K562 (cell line): ENCODE results near the gene POMP. TPM values are rescaled to one million over a fixed set of nuclear protein-coding genes. Genes with fewer than 3 reads are reported as not detected.
A peak's percentile ranks its signal among the peaks of the same experiment; 100 is the strongest.

Source experiments
- ATAC-seq: fragments of 200-7000 bp; cut with Tn5 transposase; 3 replicates; pipeline ENCODE4 v1.9.1; 2020; ENCODE audit warnings: moderate library complexity
- Bru-seq: library from RNA; stranded (reverse); fragments of 400-500 nt; gene quantifications from one replicate; lab custom pipeline; 2021; lab: Mats Ljungman, UMichigan
- BruChase-seq, 2 experiments: library from RNA; stranded (reverse); fragments of 400-500 nt; gene quantifications; one replicate each; lab custom pipeline; 2021; lab: Mats Ljungman, UMichigan
- BruUV-seq: library from RNA; stranded (reverse); fragments of 400-500 nt; replicated peaks from 2 replicates; lab custom pipeline; 2021; lab: Mats Ljungman, UMichigan
- CTCF ChIA-PET: fragments of 300-600 bp; formaldehyde crosslinking; extraction: SDS; loops from one replicate; lab custom pipeline; 2021; ENCODE audit warnings: low intra/inter-chr PET ratio; lab: Yijun Ruan, JAX
- POLR2A ChIA-PET: fragments of 300-600, 350-650 bp; sonication (Branson Sonifier 250); formaldehyde crosslinking; extraction: SDS; loops from one replicate; lab custom pipeline; 2021; ENCODE audit warnings: antibody characterized with exemption, inconsistent platforms; lab: Yijun Ruan, JAX
- DNase-seq, 4 experiments: peaks; one replicate each; pipeline versions ENCODE4 v3.0.0 to v3.0.0-alpha.2; 2011 to 2018; ENCODE audit warnings: low spot score in 3 of 4, mixed read lengths in 3 of 4; ENCODE audit errors: extremely low read depth in 1 of 4
- FAIRE-seq: peaks from 2 replicates; lab custom pipeline; 2011; peaks lifted over from hg19 to GRCh38; lab: Jason Lieb, UNC
- H2AFZ ChIP-seq: 2 replicates; pipeline ENCODE4 v1.6.0; 2011; ENCODE audit warnings: low read depth, low read length, control low read depth, inconsistent platforms
- H3K27ac ChIP-seq: fragments of 200-600 bp; 3 replicates; pipeline ENCODE4 v1.8.0; 2011; ENCODE audit warnings: low read depth, mild to moderate bottlenecking, control low read depth, inconsistent platforms, low read length, moderate library complexity, mixed read lengths; ENCODE audit errors: extremely low read depth
- H3K27me3 ChIP-seq, 2 experiments: fragments of 300-600 bp in 1 of 2; 2 replicates in 1 of 2; 3 replicates in 1 of 2; pipeline versions ENCODE4 v1.6.0 to v1.8.0; 2011; ENCODE audit warnings: inconsistent platforms in 2 of 2, low read length in 2 of 2, mild to moderate bottlenecking in 1 of 2, mixed read lengths in 1 of 2, moderate library complexity in 1 of 2; ENCODE audit not compliant: control insufficient read depth in 2 of 2, insufficient read depth in 2 of 2
- H3K36me3 ChIP-seq: fragments of 300-600 bp; 3 replicates; pipeline ENCODE4 v1.8.0; 2011; ENCODE audit warnings: mild to moderate bottlenecking, low read length, inconsistent platforms; ENCODE audit not compliant: control insufficient read depth, insufficient read depth
- H3K4me1 ChIP-seq, 2 experiments: fragments of 200-600 bp in 1 of 2; replicated peaks in 1 of 2; 2 replicates in 1 of 2; 3 replicates in 1 of 2; pipeline versions ENCODE4 v1.5.1 to v1.8.0; 2011; ENCODE audit warnings: inconsistent platforms in 2 of 2, low read length in 2 of 2, mild to moderate bottlenecking in 1 of 2, mixed read lengths in 1 of 2, moderate library complexity in 1 of 2; ENCODE audit not compliant: control insufficient read depth in 2 of 2, insufficient read depth in 2 of 2
- H3K4me2 ChIP-seq: 2 replicates; pipeline ENCODE4 v1.6.1; 2011; ENCODE audit warnings: low read length, control low read depth, inconsistent platforms, mixed read lengths; ENCODE audit not compliant: insufficient read depth
- H3K4me3 ChIP-seq: fragments of 200-600 bp; sonication (generic), shearing (Covaris generic); 2 replicates; pipeline ENCODE4 v1.5.1; 2016; ENCODE audit warnings: control low read depth, inconsistent platforms
- H3K79me2 ChIP-seq: fragments of 200-600 bp; 3 replicates; pipeline ENCODE4 v1.8.0; 2011; ENCODE audit warnings: low read length, inconsistent platforms; ENCODE audit not compliant: control insufficient read depth, insufficient read depth
- H3K9ac ChIP-seq, 2 experiments: 2 replicates each; pipeline versions ENCODE4 v1.6.0 to v1.6.1; 2011; ENCODE audit warnings: low read depth in 2 of 2, low read length in 2 of 2, control low read depth in 1 of 2, inconsistent platforms in 1 of 2, mild to moderate bottlenecking in 1 of 2, mixed read lengths in 1 of 2; ENCODE audit not compliant: insufficient read depth in 1 of 2
- H3K9me1 ChIP-seq: one replicate; pipeline ENCODE4 v1.6.0; 2011; ENCODE audit warnings: inconsistent platforms, mild to moderate bottlenecking, low read length, moderate library complexity; ENCODE audit not compliant: control insufficient read depth, insufficient read depth
- H3K9me3 ChIP-seq: replicated peaks from 2 replicates; pipeline ENCODE4 v1.5.1; 2011; ENCODE audit warnings: low read depth, low read length, inconsistent platforms; ENCODE audit not compliant: control insufficient read depth, insufficient read depth
- H4K20me1 ChIP-seq: replicated peaks from 2 replicates; pipeline ENCODE4 v1.6.1; 2011; ENCODE audit warnings: low read length, inconsistent platforms, mixed read lengths; ENCODE audit not compliant: control insufficient read depth, insufficient read depth
- C11orf30 ChIP-seq: fragments of 450-650 bp; IDR thresholded peaks from 2 replicates; pipeline ENCODE4 v1.6.1; 2016; ENCODE audit warnings: low read depth, mild to moderate bottlenecking
- CREM ChIP-seq: IDR thresholded peaks from 2 replicates; pipeline ENCODE4 v1.6.1; 2014; ENCODE audit warnings: antibody characterized with exemption, low read depth
- ETS1 ChIP-seq: conservative IDR thresholded peaks from 2 replicates; pipeline ENCODE4 v1.6.1; 2011; ENCODE audit warnings: low read depth, mild to moderate bottlenecking, low read length; ENCODE audit not compliant: control insufficient read depth
- ETV1 ChIP-seq: fragments of 450-650 bp; conservative IDR thresholded peaks from 2 replicates; pipeline ENCODE4 v1.6.1; 2016; ENCODE audit warnings: missing genetic modification characterization, control low read depth, low read depth, missing compliant biosample characterization
- NFATC3 ChIP-seq: fragments of 450-650 bp; IDR thresholded peaks from 2 replicates; pipeline ENCODE4 v1.6.1; 2017; ENCODE audit warnings: mild to moderate bottlenecking
- POLR2H ChIP-seq: IDR thresholded peaks from 2 replicates; pipeline ENCODE4 v1.6.1; 2016; ENCODE audit warnings: missing genetic modification characterization, low read depth, mild to moderate bottlenecking, control low read depth, missing compliant biosample characterization, moderate library complexity
- RNF2 ChIP-seq: sonication (generic); IDR thresholded peaks from 2 replicates; pipeline ENCODE4 v1.6.1; 2016
- SAFB ChIP-seq: fragments of 200-400 bp; formaldehyde crosslinking; IDR thresholded peaks from 2 replicates; pipeline ENCODE4 v1.6.1; 2017; ENCODE audit warnings: low read depth, low read length, borderline replicate concordance
- SIX5 ChIP-seq, 2 experiments: IDR thresholded peaks; 2 replicates each; pipeline ENCODE4 v1.6.1; 2011; ENCODE audit warnings: low read length in 2 of 2, borderline replicate concordance in 1 of 2, low read depth in 1 of 2, mild to moderate bottlenecking in 1 of 2, moderate library complexity in 1 of 2; ENCODE audit not compliant: insufficient read depth in 1 of 2
- TAF1 ChIP-seq: IDR thresholded peaks from 2 replicates; pipeline ENCODE4 v1.6.1; 2011; ENCODE audit warnings: mild to moderate bottlenecking, low read length, moderate library complexity; ENCODE audit not compliant: insufficient read depth, control insufficient read depth, severe bottlenecking; ENCODE audit errors: extremely low read depth
- ZBTB2 ChIP-seq: fragments of 450-650 bp; IDR thresholded peaks from 2 replicates; pipeline ENCODE4 v1.6.1; 2016; ENCODE audit warnings: antibody characterized with exemption
- ZNF23 ChIP-seq: fragments of 250-450 bp; sonication (Bioruptor Pico); IDR thresholded peaks from 2 replicates; pipeline ENCODE4 v1.4.0; 2020; ENCODE audit warnings: mild to moderate bottlenecking
- WGBS: fragments of 100-300 bp; shearing (Covaris generic); methylation state at CpG from one replicate; pipeline ENCODE4 v1.1.6; 2016; ENCODE audit warnings: low coverage, mixed read lengths; ENCODE audit not compliant: insufficient coverage; ENCODE audit errors: missing lambda C conversion rate; 5-methylcytosine and 5-hydroxymethylcytosine counted together
- in situ Hi-C: fragments of 300-500 bp; cut with MboI; formaldehyde crosslinking; loops from 4 replicates; pipeline ENCODE4 v1.15.0; 2018; ENCODE audit warnings: inconsistent platforms, mixed read lengths
- intact Hi-C: fragments of 100-400 bp; cut with micrococcal nuclease; formaldehyde crosslinking; loops from 2 replicates; pipeline ENCODE4 v1.14.2; 2022
- long read RNA-seq, 3 experiments: library from polyadenylated mRNA in 2 of 3; library from RNA in 1 of 3; unstranded in 2 of 3; stranded (forward) in 1 of 3; transcript quantifications; one replicate each; pipeline ENCODE4 v2.0.0, GENCODE V29; 2019 to 2022
- polyA minus RNA-seq, 3 experiments: library from RNA; depleted of rRNA, polyadenylated mRNA; stranded (reverse); fragments of >200 nt; gene quantifications; 2 replicates each; pipeline ENCODE4 v1.2.3, GENCODE V29; 2011
- polyA plus RNA-seq, 8 experiments: library from polyadenylated mRNA; depleted of rRNA in 4 of 8; stranded (reverse) in 5 of 8; unstranded in 3 of 8; fragments of >200 nt; fragmentation: Nextera tagmentation in 2 of 8; fragmentation: Illumina TruSeq in 1 of 8; extraction: Ambion mirVana in 2 of 8; extraction: Trizol in 1 of 8; gene quantifications; 2 replicates each; pipeline versions ENCODE4 v1.2.1 to v1.2.3, GENCODE V29; 2011 to 2014; ENCODE audit warnings: inconsistent platforms in 1 of 8, missing spikeins in 1 of 8
- total RNA-seq, 7 experiments: library from RNA; depleted of rRNA in 6 of 7; stranded (reverse); fragments of >200 nt in 6 of 7; fragmentation: Illumina TruSeq in 2 of 7; extraction: Trizol in 2 of 7; gene quantifications; 2 replicates each; pipeline versions ENCODE4 v1.2.1 to v1.2.3, GENCODE V29; 2011 to 2021; ENCODE audit warnings: low replicate concordance in 1 of 7

The POMP gene
- total RNA-seq (2011; cell fraction: chromatin; rRNA removed; ENCODE audit: low replicate concordance) = 3.7 and 7.5 TPM in 2 replicates
- 5.0 and 5.7 TPM in 2 replicates for total RNA-seq (2011; cell fraction: nucleolus; rRNA removed)
- 9.3 and 10.8 TPM in 2 replicates for total RNA-seq (2011; cell fraction: nucleoplasm; rRNA removed)
- total RNA-seq (2014; rRNA removed) = 69.2 and 75.2 TPM in 2 replicates
- 143 and 170 TPM in 2 replicates for total RNA-seq (2014; rRNA removed; fragmentation: Illumina TruSeq; extraction: Trizol)
- total RNA-seq (2015; rRNA removed; fragmentation: Illumina TruSeq; extraction: Trizol) = 117 and 127 TPM in 2 replicates
- 116 and 120 TPM in 2 replicates for total RNA-seq (2021)
- polyA plus RNA-seq (2011; rRNA removed) = 74.5 and 114 TPM in 2 replicates
- 13.9 and 38.6 TPM in 2 replicates for polyA plus RNA-seq (2011; cell fraction: cytosol; rRNA removed)
- 11.1 and 18.2 TPM in 2 replicates for polyA plus RNA-seq (2011; cell fraction: nucleus; rRNA removed)
- 122 and 246 TPM in 2 replicates for polyA plus RNA-seq (2012)
- 117 and 126 TPM in 2 replicates for polyA plus RNA-seq (2014; fragmentation: Illumina TruSeq; extraction: Trizol)
- polyA plus RNA-seq (2014; fragmentation: Nextera tagmentation; extraction: Ambion mirVana) = 100 to 1,000 TPM; 506 to 647 TPM
- 118 and 126 TPM in 2 replicates for polyA plus RNA-seq (2014; rRNA removed)
- polyA minus RNA-seq (2011; rRNA and poly(A)+ RNA removed) = 118 and 135 TPM in 2 replicates
- polyA minus RNA-seq (2011; cell fraction: cytosol; rRNA and poly(A)+ RNA removed) = 27.0 and 34.8 TPM in 2 replicates
- 5.5 and 15.0 TPM in 2 replicates for polyA minus RNA-seq (2011; cell fraction: nucleus; rRNA and poly(A)+ RNA removed)
- Bru-seq, nascent RNA = percentile 94 among the genes with signal in this experiment
- percentile 94 among the genes with signal in this experiment for BruChase-seq, experiment 1, labeled RNA remaining after a 2-hour chase
- BruChase-seq, experiment 2, labeled RNA remaining after a 6-hour chase = percentile 92 among the genes with signal in this experiment
- long read RNA-seq, experiment 1, transcript POMP-201 (6 exons, 1,330 nt) = major isoform, 709 of 809 reads
- long read RNA-seq, experiment 1, partial matches to known transcripts = 86 of 809 reads
- long read RNA-seq, experiment 1, other reads (novel, unspliced or antisense) = 14 of 809 reads
- long read RNA-seq, experiment 2, transcript POMP-201 (6 exons, 1,330 nt) = major isoform, 180 of 244 reads
- long read RNA-seq, experiment 2, partial matches to known transcripts = 40 of 244 reads
- long read RNA-seq, experiment 2, other reads (novel, unspliced or antisense) = 24 of 244 reads
- long read RNA-seq, experiment 3, transcript POMP-201 (6 exons, 1,330 nt) = major isoform, 383 of 433 reads
- long read RNA-seq, experiment 3, partial matches to known transcripts = 39 of 433 reads
- long read RNA-seq, experiment 3, other reads (novel, unspliced or antisense) = 11 of 433 reads

- no TSS peak for BruUV-seq
- TF ChIP-seq TAF1 = peak; percentile 89
- 0 out of 2 replicates have a peak, but pooled peaks have one; percentile 59 for TF ChIP-seq ZBTB2
- 0 out of 2 replicates have a peak, but pooled peaks have one; percentile 11 for TF ChIP-seq RNF2
- no peak for TF ChIP-seq NFATC3
- TF ChIP-seq SAFB = peak; percentile 85
- TF ChIP-seq ZNF23 (CRISPR knock-in tag) = no peak
- peak; percentile 89 for TF ChIP-seq CREM
- peak; percentile 89 for TF ChIP-seq C11orf30
- no peak; a peak in 1 of 4 replicates for TF ChIP-seq SIX5 (IDR thresholded peaks at IDR 0.05; ENCODE audit: borderline replicate concordance in 1 of 2, insufficient read depth in 1 of 2, low read depth in 1 of 2, low read length in 2 of 2)
- TF ChIP-seq ETV1 (tag) = peak; percentile 88
- TF ChIP-seq POLR2H = peak; percentile 67
- TF ChIP-seq ETS1 = peak; percentile 71; the same call in 1 of the 2 replicates
Measured at GRCh38 chr13:28658796-28659620, at the start of gene POMP. Gene POMP, plus strand, starts transcription at chr13:28659130. Its CDS starts 55 bp downstream, at chr13:28659185.

More at GRCh38 chr13:28658796-28659620, at the start of gene POMP:
- DNase-seq (peak; percentile 83 to 91 (median 86)), FAIRE-seq (peak; percentile 84), ATAC-seq (peak; percentile 97)
- peaks cover 41% of the 10 kb centered on the region for H3K36me3 ChIP-seq
- peak within 1 kb of the TSS; percentile 91 for H2AFZ ChIP-seq
- intact Hi-C loops = no loop called here
- peaks cover 72% of the 10 kb centered on the region for H3K79me2 ChIP-seq
- ChIA-PET CTCF (no interaction called here), POLR2A (interaction anchor here (0.6 to 2.1 kb wide), 5 partner anchors 18 to 361 kb away, joined by 3 to 8 read pairs (median 3); no protein-coding TSS in a partner anchor)
- H3K4me2 ChIP-seq = peak within 1 kb of the TSS; percentile 95
- peak within 1 kb of the TSS; percentile 81 for H3K27ac ChIP-seq
- peak within 1 kb of the TSS; percentile 95 for H3K4me3 ChIP-seq
- 1% methylated on average over 43 of the region's 64 CpGs for WGBS
- H3K9me3 ChIP-seq = no peaks in the 10 kb centered on the region
- in situ Hi-C loops = no loop called here
- no peaks in the 10 kb centered on the region for H3K27me3 ChIP-seq
- no peaks in the 10 kb centered on the region; the same call in 1 of the 2 replicates for H4K20me1 ChIP-seq
- H3K9ac ChIP-seq = peak within 1 kb of the TSS; percentile 92 to 93
- no peaks in the 10 kb centered on the region for H3K9me1 ChIP-seq
- peaks cover 4 to 14% of the 10 kb centered on the region in 2 experiments; a peak in 3 of 5 replicates for H3K4me1 ChIP-seq
